Measurements from ENCODE around the gene EPX.

The EPX gene

GRCh38 chr17:58252141-58252540 is 59.6 kb downstream of the EPX start:
- DNase-seq (ENCODE audit: low spot score), result no peak

- DNase-seq (ENCODE audit: low spot score), result no peak
Measured at GRCh38 chr17:58253082-58253481, 60.6 kb downstream of the EPX start.
